ENCODE data around the gene SMARCC2.

Gene SMARCC2

DNA sequence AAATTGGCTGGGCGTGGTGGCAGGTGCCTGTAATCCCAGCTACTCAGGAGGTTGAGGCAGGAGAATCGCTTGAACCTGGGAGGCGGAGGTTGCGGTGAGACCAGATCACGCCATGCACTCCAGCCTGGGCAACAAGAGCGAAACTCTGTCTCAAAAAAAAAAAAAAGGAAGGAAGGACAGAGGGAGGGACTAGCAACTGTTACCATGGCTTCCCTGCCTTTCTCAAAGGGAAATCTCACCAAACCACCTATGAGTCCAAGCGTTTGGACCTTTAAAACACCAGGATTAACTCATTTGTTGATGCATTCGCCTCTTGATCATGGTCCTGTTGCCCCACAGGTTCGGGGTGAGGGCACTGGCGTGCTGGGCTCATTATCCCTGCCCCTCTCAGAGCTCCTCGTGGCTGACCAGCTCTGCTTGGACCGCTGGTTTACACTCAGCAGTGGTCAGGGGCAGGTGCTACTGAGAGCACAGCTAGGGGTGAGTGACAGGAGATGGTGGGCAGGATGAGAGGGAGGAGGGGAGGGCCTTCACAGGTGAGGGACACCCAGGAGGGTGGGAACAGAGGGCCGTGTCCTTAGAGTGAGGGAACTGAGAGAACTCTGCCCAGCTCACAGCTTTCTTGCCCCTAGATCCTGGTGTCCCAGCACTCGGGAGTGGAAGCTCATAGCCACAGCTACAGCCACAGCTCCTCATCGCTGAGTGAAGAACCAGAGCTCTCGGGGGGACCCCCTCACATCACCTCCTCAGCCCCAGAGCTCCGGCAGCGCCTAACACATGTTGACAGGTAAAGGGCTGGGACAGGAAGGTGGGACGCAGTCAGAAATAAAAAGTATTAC is 47.1 kb downstream of the SMARCC2 start:
- Histone ChIP-seq H3K9ac (ENCODE audit: low read depth, low read length) (no peak overlapping the region), H3K4me1 (ENCODE audit: insufficient read depth, low read length) (no peaks in the 10 kb centered on the region), H3K27me3 (ENCODE audit: insufficient read depth, low read length) (no peaks in the 10 kb centered on the region), H3K9me3 (ENCODE audit: insufficient read depth, low read depth, low read length) (no peaks in the 10 kb centered on the region), H3K36me3 (ENCODE audit: insufficient read depth, low read depth, low read length) (peaks cover 80% of the 10 kb centered on the region), H3K4me3 (ENCODE audit: low read length) (no peak overlapping the region), H3K27ac (ENCODE audit: low read length) (no peak overlapping the region)

GRCh38 chr12:56137853-56138571 is 51.3 kb downstream of the SMARCC2 start:
- H3K36me3 ChIP-seq (ENCODE audit: insufficient read depth, low read depth, low read length) = peaks cover 97% of the 10 kb centered on the region
- H3K27ac ChIP-seq (ENCODE audit: low read length) = no peak overlapping the region
- no peak overlapping the region for H3K4me3 ChIP-seq (ENCODE audit: low read length)
- H3K9me3 ChIP-seq (ENCODE audit: insufficient read depth, low read depth, low read length) = no peaks in the 10 kb centered on the region
- H3K27me3 ChIP-seq (ENCODE audit: insufficient read depth, low read length) = no peaks in the 10 kb centered on the region
- no peaks in the 10 kb centered on the region for H3K4me1 ChIP-seq (ENCODE audit: insufficient read depth, low read length)
- H3K9ac ChIP-seq (ENCODE audit: low read depth, low read length) = no peak overlapping the region

- Histone ChIP-seq H3K36me3 (ENCODE audit: insufficient read depth, low read depth, low read length) (peaks cover 97% of the 10 kb centered on the region), H3K9me3 (ENCODE audit: insufficient read depth, low read depth, low read length) (no peaks in the 10 kb centered on the region), H3K4me1 (ENCODE audit: insufficient read depth, low read length) (no peaks in the 10 kb centered on the region), H3K4me3 (ENCODE audit: low read length) (no peak overlapping the region), H3K27ac (ENCODE audit: low read length) (no peak overlapping the region), H3K27me3 (ENCODE audit: insufficient read depth, low read length) (no peaks in the 10 kb centered on the region), H3K9ac (ENCODE audit: low read depth, low read length) (no peak overlapping the region)
Measured at GRCh38 chr12:56134897-56135296, 54.4 kb downstream of the SMARCC2 start.

DNA sequence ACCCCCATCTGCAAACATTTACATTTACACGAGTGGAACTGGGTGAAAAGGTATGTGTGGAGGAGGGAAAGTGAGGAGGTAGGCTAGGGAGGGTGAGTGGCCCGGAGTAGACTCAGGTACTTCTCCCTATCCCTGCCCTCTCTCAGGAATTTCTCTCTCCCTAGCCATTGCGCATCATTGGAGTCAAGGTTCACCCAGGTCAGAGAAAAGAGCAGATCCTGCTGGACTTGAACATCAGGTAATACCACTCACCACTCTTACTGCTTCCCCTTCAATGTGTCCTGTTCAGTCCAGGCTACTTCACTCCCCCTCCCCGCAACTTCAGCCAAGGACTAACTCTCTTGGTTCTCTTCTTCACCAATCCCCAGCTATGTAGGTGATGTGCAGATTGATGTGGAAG is 58.4 kb downstream of the SMARCC2 start:
- Histone ChIP-seq H3K9ac (ENCODE audit: low read depth, low read length) (no peak overlapping the region), H3K27me3 (ENCODE audit: insufficient read depth, low read length) (no peaks in the 10 kb centered on the region), H3K9me3 (ENCODE audit: insufficient read depth, low read depth, low read length) (no peaks in the 10 kb centered on the region), H3K27ac (ENCODE audit: low read length) (no peak overlapping the region), H3K36me3 (ENCODE audit: insufficient read depth, low read depth, low read length) (peaks cover 57% of the 10 kb centered on the region), H3K4me1 (ENCODE audit: insufficient read depth, low read length) (peaks cover 13% of the 10 kb centered on the region; the same call in 1 of the 2 replicates), H3K4me3 (ENCODE audit: low read length) (no peak overlapping the region)

GRCh38 chr12:56129942-56130495 is 59.3 kb downstream of the SMARCC2 start:
- Histone ChIP-seq H3K27ac (ENCODE audit: low read length) (no peak overlapping the region), H3K9me3 (ENCODE audit: insufficient read depth, low read depth, low read length) (no peaks in the 10 kb centered on the region), H3K4me1 (ENCODE audit: insufficient read depth, low read length) (peaks cover 13% of the 10 kb centered on the region; the same call in 1 of the 2 replicates), H3K36me3 (ENCODE audit: insufficient read depth, low read depth, low read length) (peaks cover 48% of the 10 kb centered on the region), H3K27me3 (ENCODE audit: insufficient read depth, low read length) (no peaks in the 10 kb centered on the region), H3K4me3 (ENCODE audit: low read length) (peak overlapping the region; percentile 86; the same call in 1 of the 2 replicates), H3K9ac (ENCODE audit: low read depth, low read length) (peak overlapping the region; percentile 93; the same call in 1 of the 2 replicates)

DNA sequence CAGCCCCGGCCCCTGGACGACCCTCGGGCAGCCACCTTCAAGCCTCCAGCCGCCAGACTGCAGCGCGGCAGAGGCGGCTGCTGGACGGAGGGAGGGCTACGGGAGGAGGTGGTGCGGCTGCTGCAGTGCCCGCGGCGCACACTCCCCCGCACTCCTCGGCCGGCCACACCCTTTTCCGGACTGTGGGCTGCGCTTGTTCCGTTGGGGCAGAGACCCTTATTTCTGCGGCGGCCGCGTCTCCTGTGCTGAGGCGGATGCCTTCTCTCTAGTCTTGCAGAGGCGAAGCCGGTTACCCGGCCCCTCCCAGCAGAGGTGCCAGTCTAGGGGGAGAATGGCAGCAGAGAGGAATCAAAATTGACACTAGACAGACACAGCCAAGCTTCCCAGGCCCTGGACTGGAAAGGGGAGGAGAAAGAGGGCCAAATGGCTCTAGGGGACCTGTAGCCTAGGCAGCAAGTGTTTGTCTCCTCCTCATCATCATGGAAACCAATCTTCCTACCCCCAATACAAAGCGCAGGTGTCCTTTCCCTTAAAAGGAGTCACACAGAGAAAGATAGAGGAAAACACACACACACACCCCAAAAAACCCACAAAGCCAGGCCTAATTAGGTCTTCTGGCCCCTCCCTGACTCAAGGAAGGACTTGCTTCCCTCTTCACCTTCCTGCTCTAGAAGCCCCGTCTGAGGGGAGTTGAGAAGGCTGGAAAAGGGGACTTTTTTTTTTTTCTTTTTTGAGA is 59.9 kb downstream of the SMARCC2 start:
- Histone ChIP-seq H3K36me3 (ENCODE audit: insufficient read depth, low read depth, low read length) (peaks cover 42% of the 10 kb centered on the region), H3K27ac (ENCODE audit: low read length) (no peak overlapping the region), H3K4me1 (ENCODE audit: insufficient read depth, low read length) (peaks cover 13% of the 10 kb centered on the region; the same call in 1 of the 2 replicates), H3K4me3 (ENCODE audit: low read length) (peak overlapping the region; percentile 86), H3K9ac (ENCODE audit: low read depth, low read length) (peak overlapping the region; percentile 93), H3K27me3 (ENCODE audit: insufficient read depth, low read length) (no peaks in the 10 kb centered on the region), H3K9me3 (ENCODE audit: insufficient read depth, low read depth, low read length) (no peaks in the 10 kb centered on the region)

- Histone ChIP-seq H3K9me3 (ENCODE audit: insufficient read depth, low read depth, low read length) (no peaks in the 10 kb centered on the region), H3K27me3 (ENCODE audit: insufficient read depth, low read length) (no peaks in the 10 kb centered on the region), H3K36me3 (ENCODE audit: insufficient read depth, low read depth, low read length) (peaks cover 35% of the 10 kb centered on the region), H3K27ac (ENCODE audit: low read length) (no peak overlapping the region), H3K4me3 (ENCODE audit: low read length) (peak overlapping the region; percentile 86), H3K4me1 (ENCODE audit: insufficient read depth, low read length) (peaks cover 13% of the 10 kb centered on the region; the same call in 1 of the 2 replicates), H3K9ac (ENCODE audit: low read depth, low read length) (peak overlapping the region; percentile 93)
Measured at GRCh38 chr12:56128670-56129205, 60.5 kb downstream of the SMARCC2 start.

- H3K27me3 ChIP-seq (ENCODE audit: insufficient read depth, low read length) = no peaks in the 10 kb centered on the region
- peak within 1 kb of the TSS; percentile 93 for H3K9ac ChIP-seq (ENCODE audit: low read depth, low read length)
- H3K9me3 ChIP-seq (ENCODE audit: insufficient read depth, low read depth, low read length) = no peaks in the 10 kb centered on the region
- peaks cover 29% of the 10 kb centered on the region for H3K36me3 ChIP-seq (ENCODE audit: insufficient read depth, low read depth, low read length)
- H3K4me3 ChIP-seq (ENCODE audit: low read length) = peak within 1 kb of the TSS; percentile 86
- H3K27ac ChIP-seq (ENCODE audit: low read length) = no peak within 1 kb of the TSS
- H3K4me1 ChIP-seq (ENCODE audit: insufficient read depth, low read length) = peaks cover 13% of the 10 kb centered on the region; the same call in 1 of the 2 replicates
Measured at GRCh38 chr12:56127888-56128669, 61.2 kb downstream of the SMARCC2 start, which contains the start of gene ESYT1. TSS of gene ESYT1 (plus strand) at chr12:56128267. CDS start at chr12:56128320, 53 bp downstream.

- Histone ChIP-seq H3K4me1 (ENCODE audit: insufficient read depth, low read length) (peaks cover 13% of the 10 kb centered on the region; the same call in 1 of the 2 replicates), H3K27me3 (ENCODE audit: insufficient read depth, low read length) (no peaks in the 10 kb centered on the region), H3K4me3 (ENCODE audit: low read length) (peak overlapping the region; percentile 63), H3K27ac (ENCODE audit: low read length) (no peak overlapping the region), H3K9ac (ENCODE audit: low read depth, low read length) (peak overlapping the region; percentile 74; the same call in 1 of the 2 replicates), H3K36me3 (ENCODE audit: insufficient read depth, low read depth, low read length) (peaks cover 25% of the 10 kb centered on the region), H3K9me3 (ENCODE audit: insufficient read depth, low read depth, low read length) (no peaks in the 10 kb centered on the region)
Measured at GRCh38 chr12:56127485-56127887, 61.8 kb downstream of the SMARCC2 start.

- peak overlapping the region; percentile 63 for H3K4me3 ChIP-seq (ENCODE audit: low read length)
- no peak overlapping the region for H3K27ac ChIP-seq (ENCODE audit: low read length)
- peak overlapping the region; percentile 74; the same call in 1 of the 2 replicates for H3K9ac ChIP-seq (ENCODE audit: low read depth, low read length)
- peaks cover 13% of the 10 kb centered on the region; the same call in 1 of the 2 replicates for H3K4me1 ChIP-seq (ENCODE audit: insufficient read depth, low read length)
- no peaks in the 10 kb centered on the region for H3K27me3 ChIP-seq (ENCODE audit: insufficient read depth, low read length)
- no peaks in the 10 kb centered on the region for H3K9me3 ChIP-seq (ENCODE audit: insufficient read depth, low read depth, low read length)
- H3K36me3 ChIP-seq (ENCODE audit: insufficient read depth, low read depth, low read length) = peaks cover 18% of the 10 kb centered on the region
Measured at GRCh38 chr12:56126732-56127239, 62.5 kb downstream of the SMARCC2 start.
